Tibial nerve (tissue), 4 donors: ENCODE data around the gene KATNAL1. TPM values are rescaled to one million over a fixed set of nuclear protein-coding genes. Genes with fewer than 3 reads are reported as not detected.

Experiments used
- small RNA-seq: library from RNA; depleted of rRNA; stranded (forward); fragments of <200 nt; gene quantifications from one replicate; pipeline ENCODE3, GENCODE V24; 2016
- total RNA-seq, 4 donors: library from RNA; depleted of rRNA; stranded (reverse); fragments of >200 nt; gene quantifications; one replicate each; pipeline ENCODE4 v1.1.0, GENCODE V29; 2016

The KATNAL1 gene
- total RNA-seq, 4 donors from 2014 or later, result 13.5 to 27.2 (median 21.7) TPM

Small RNA genes lying within 50 kb of the gene (small RNA-seq; reads per million reads assigned to genes)
- gene RNU6-64P, result not detected

Other genes starting within 250 kb of the KATNAL1 start
- gene UBE2L5, start 114.9 kb upstream of the KATNAL1 start, total RNA-seq, result not detected
- gene HMGB1, start 158.4 kb upstream of the KATNAL1 start, total RNA-seq, result 100 to 1,000 TPM; 105 to 255 (median 186) TPM